Activated T-helper 2 cell treated with anti-CD3 and anti-CD28 coated beads, Interferon-gamma antibody, Interleukin-2, Interleukin-4, amounts not matched to agents 10 μg/mL and 5 μg/mL and 100 μg/mL, durations not matched to agents 14 hours and 24 hours and 36 hours (primary cell): Measurements from ENCODE around the gene GSAP. TPM values are rescaled to one million over a fixed set of nuclear protein-coding genes. Genes with fewer than 3 reads are reported as not detected.
A peak's percentile ranks its signal among the peaks of the same experiment; 100 is the strongest.

ENCODE experiments used
- DNase-seq: peaks from one replicate; pipeline ENCODE4 v3.0.0; 2021; ENCODE audit warnings: low spot score
- H3K27ac Mint-ChIP-seq: one replicate; pipeline ENCODE4 v1.8.0; 2021; ENCODE audit warnings: mixed read lengths
- H3K27me3 Mint-ChIP-seq: one replicate; pipeline ENCODE4 v1.8.0; 2021; ENCODE audit warnings: low read depth, mixed read lengths
- H3K36me3 Mint-ChIP-seq: one replicate; pipeline ENCODE4 v1.8.0; 2021; ENCODE audit warnings: low read depth, mixed read lengths
- H3K4me1 Mint-ChIP-seq: one replicate; pipeline ENCODE4 v1.8.0; 2021; ENCODE audit warnings: low read depth, mixed read lengths
- H3K4me3 Mint-ChIP-seq: one replicate; pipeline ENCODE4 v1.8.0; 2021; ENCODE audit warnings: low read depth, mild to moderate bottlenecking, moderate library complexity, mixed read lengths
- H3K9me3 Mint-ChIP-seq: one replicate; pipeline ENCODE4 v1.8.0; 2021; ENCODE audit warnings: mixed read lengths
- intact Hi-C: fragments of 100-400 bp; cut with micrococcal nuclease; formaldehyde crosslinking; loops from one replicate; pipeline ENCODE4 v1.15.1; 2023
- total RNA-seq: library from RNA; stranded (reverse); gene quantifications from 2 replicates; pipeline ENCODE4 v1.2.3, GENCODE V29; 2022

GSAP gene
- total RNA-seq, 1 donor from 2014 or later, result 0.43 TPM

GRCh38 chr7:77269360-77270093, 146.6 kb downstream of the GSAP start:
- peaks cover 14% of the 10 kb centered on the region for H3K36me3 Mint-ChIP-seq
- intact Hi-C loops, result loop anchor here (5.0 kb wide), 2 partner anchors 148 to 268 kb away; partner anchors contain the start of genes GSAP and PTPN12
- H3K4me3 Mint-ChIP-seq, result no peak overlapping the region
- no peaks in the 10 kb centered on the region for H3K9me3 Mint-ChIP-seq
- H3K27ac Mint-ChIP-seq, result no peak overlapping the region
- peaks cover 3% of the 10 kb centered on the region for H3K27me3 Mint-ChIP-seq
- H3K4me1 Mint-ChIP-seq, result peaks cover 26% of the 10 kb centered on the region
- no peak for DNase-seq

DNA sequence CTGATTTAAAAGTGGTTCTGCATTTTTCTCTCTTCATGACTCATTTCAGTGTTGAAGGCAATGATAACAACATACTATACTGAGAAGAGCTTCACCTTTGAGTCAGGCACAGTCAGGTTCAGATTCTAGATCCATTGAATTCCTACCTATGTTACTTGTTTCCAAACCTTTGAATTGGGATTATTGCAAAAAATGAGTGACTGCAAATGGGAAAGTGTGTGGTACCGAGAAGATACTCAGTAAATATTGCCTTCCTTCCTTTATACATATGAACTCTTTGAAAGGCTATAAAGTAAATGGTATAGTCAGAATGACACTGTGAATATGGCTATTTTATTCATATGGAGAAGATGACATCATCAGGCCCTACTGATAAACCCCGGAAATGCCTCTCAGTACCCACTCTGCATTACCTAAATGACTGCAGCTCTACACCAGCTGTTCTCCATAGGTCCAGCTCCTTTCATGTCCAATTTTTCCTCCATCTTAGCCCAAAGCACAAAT, 149.8 kb downstream of the GSAP start:
- peak overlapping the region; percentile 71 for H3K27ac Mint-ChIP-seq
- H3K27me3 Mint-ChIP-seq, result peaks cover 3% of the 10 kb centered on the region
- H3K9me3 Mint-ChIP-seq, result no peaks in the 10 kb centered on the region
- intact Hi-C loops, result loop anchor here (1.0 to 5.0 kb wide), 6 partner anchors 20 to 271 kb away; partner anchors contain the start of genes GSAP and PTPN12
- H3K36me3 Mint-ChIP-seq, result peaks cover 10% of the 10 kb centered on the region
- DNase-seq, result no peak
- H3K4me3 Mint-ChIP-seq, result no peak overlapping the region
- peaks cover 26% of the 10 kb centered on the region for H3K4me1 Mint-ChIP-seq

- DNase-seq, result no peak
- H3K27ac Mint-ChIP-seq, result no peak overlapping the region
- peaks cover 3% of the 10 kb centered on the region for H3K27me3 Mint-ChIP-seq
- H3K4me1 Mint-ChIP-seq, result peaks cover 26% of the 10 kb centered on the region
- intact Hi-C loops, result loop anchor here (1.0 to 5.0 kb wide), 6 partner anchors 19 to 272 kb away; partner anchors contain the start of genes GSAP and PTPN12
- no peaks in the 10 kb centered on the region for H3K9me3 Mint-ChIP-seq
- H3K36me3 Mint-ChIP-seq, result peaks cover 10% of the 10 kb centered on the region
- no peak overlapping the region for H3K4me3 Mint-ChIP-seq
Observed at GRCh38 chr7:77265666-77266065, 150.5 kb downstream of the GSAP start.

- Mint-ChIP-seq H3K27ac (no peak overlapping the region), H3K4me3 (no peak overlapping the region), H3K27me3 (no peaks in the 10 kb centered on the region), H3K36me3 (no peaks in the 10 kb centered on the region), H3K4me1 (peaks cover 15% of the 10 kb centered on the region), H3K9me3 (no peaks in the 10 kb centered on the region)
- intact Hi-C loops, result no loop called here
- DNase-seq, result no peak
Observed at GRCh38 chr7:77262316-77262715, 153.8 kb downstream of the GSAP start.

Other genes starting within 250 kb of the GSAP start
- gene FGL2, start 216.5 kb downstream of the GSAP start, total RNA-seq, result 1.1 and 1.2 TPM in 2 replicates
- 9.6 and 10.6 TPM in 2 replicates for gene PTPN12, start 120.9 kb upstream of the GSAP start, total RNA-seq